Measurements from ENCODE around the gene RAN.
"Not testable (repeated sequence)": the region's sequence is repeated elsewhere in the genome, so short reads cannot be mapped to it uniquely, and the experiment has no call there.

GRCh38 chr12:130904936-130905455, 33.1 kb downstream of the RAN start:
- not testable (repeated sequence) for TF ChIP-seq CTCF (conservative IDR thresholded peaks at IDR 0.05); ZFX (IDR thresholded peaks at IDR 0.05)

All from C4-2B (cell line).